ENCODE results near the gene HSCB.

Gene HSCB

GRCh38 chr22:28728002-28728401 is 13.8 kb upstream of the HSCB start:
- Histone ChIP-seq H3K27ac (no peak overlapping the region), H3K79me2 (no peaks in the 10 kb centered on the region), H3K4me1 (no peaks in the 10 kb centered on the region), H3K27me3 (ENCODE audit: control insufficient read depth, insufficient read depth, low read length) (no peaks in the 10 kb centered on the region), H3K4me2 (ENCODE audit: low read length) (no peak overlapping the region), H3K9me3 (ENCODE audit: control insufficient read depth, low read length) (no peaks in the 10 kb centered on the region), H3K4me3 (ENCODE audit: low read depth, low read length) (no peak overlapping the region), H3K36me3 (ENCODE audit: control insufficient read depth, insufficient read depth, low read length) (no peaks in the 10 kb centered on the region), H2AFZ (no peak overlapping the region), H3K9ac (no peak overlapping the region)
- no peak for TF ChIP-seq CTCF (IDR thresholded peaks at IDR 0.05)

GRCh38 chr22:28728621-28729313 is 13.1 kb upstream of the HSCB start:
- Histone ChIP-seq H2AFZ (no peak overlapping the region), H3K9me3 (ENCODE audit: control insufficient read depth, low read length) (no peaks in the 10 kb centered on the region), H3K27ac (no peak overlapping the region), H3K4me2 (ENCODE audit: low read length) (no peak overlapping the region), H3K4me1 (no peaks in the 10 kb centered on the region), H3K79me2 (no peaks in the 10 kb centered on the region), H3K27me3 (ENCODE audit: control insufficient read depth, insufficient read depth, low read length) (no peaks in the 10 kb centered on the region), H3K9ac (no peak overlapping the region), H3K36me3 (ENCODE audit: control insufficient read depth, insufficient read depth, low read length) (no peaks in the 10 kb centered on the region), H3K4me3 (ENCODE audit: low read depth, low read length) (no peak overlapping the region)
- TF ChIP-seq CTCF (IDR thresholded peaks at IDR 0.05) = no peak

- no peak for TF ChIP-seq CTCF (IDR thresholded peaks at IDR 0.05)
- no peak overlapping the region for H3K4me2 ChIP-seq (ENCODE audit: low read length)
- H3K27me3 ChIP-seq (ENCODE audit: control insufficient read depth, insufficient read depth, low read length) = no peaks in the 10 kb centered on the region
- H3K79me2 ChIP-seq = no peaks in the 10 kb centered on the region
- no peak overlapping the region for H3K4me3 ChIP-seq (ENCODE audit: low read depth, low read length)
- no peaks in the 10 kb centered on the region for H3K36me3 ChIP-seq (ENCODE audit: control insufficient read depth, insufficient read depth, low read length)
- H3K4me1 ChIP-seq = no peaks in the 10 kb centered on the region
- H3K9ac ChIP-seq = no peak overlapping the region
- no peaks in the 10 kb centered on the region for H3K9me3 ChIP-seq (ENCODE audit: control insufficient read depth, low read length)
- no peak overlapping the region for H2AFZ ChIP-seq
- no peak overlapping the region for H3K27ac ChIP-seq
These were observed 11.7 kb upstream of the HSCB start for GRCh38 chr22:28730179-28730578.

GRCh38 chr22:28734393-28734792 is 7.4 kb upstream of the HSCB start:
- H3K4me2 ChIP-seq (ENCODE audit: low read length) = no peak overlapping the region

More at GRCh38 chr22:28734393-28734792, 7.4 kb upstream of the HSCB start:
- no peak overlapping the region for H2AFZ ChIP-seq
- no peak overlapping the region for H3K4me3 ChIP-seq (ENCODE audit: low read depth, low read length)
- no peaks in the 10 kb centered on the region for H3K4me1 ChIP-seq
- H3K27ac ChIP-seq = no peak overlapping the region
- no peaks in the 10 kb centered on the region for H3K36me3 ChIP-seq (ENCODE audit: control insufficient read depth, insufficient read depth, low read length)
- no peak for TF ChIP-seq CTCF (IDR thresholded peaks at IDR 0.05)
- H3K9ac ChIP-seq = no peak overlapping the region
- no peaks in the 10 kb centered on the region for H3K79me2 ChIP-seq
- no peaks in the 10 kb centered on the region for H3K9me3 ChIP-seq (ENCODE audit: control insufficient read depth, low read length)
- no peaks in the 10 kb centered on the region for H3K27me3 ChIP-seq (ENCODE audit: control insufficient read depth, insufficient read depth, low read length)

All from parathyroid adenoma (tissue), 2 donors.